ENCODE data around the gene SUSD2.
"Not testable (repeated sequence)": the region's sequence is repeated elsewhere in the genome, so short reads cannot be mapped to it uniquely, and the experiment has no call there.

Gene SUSD2, protein sequence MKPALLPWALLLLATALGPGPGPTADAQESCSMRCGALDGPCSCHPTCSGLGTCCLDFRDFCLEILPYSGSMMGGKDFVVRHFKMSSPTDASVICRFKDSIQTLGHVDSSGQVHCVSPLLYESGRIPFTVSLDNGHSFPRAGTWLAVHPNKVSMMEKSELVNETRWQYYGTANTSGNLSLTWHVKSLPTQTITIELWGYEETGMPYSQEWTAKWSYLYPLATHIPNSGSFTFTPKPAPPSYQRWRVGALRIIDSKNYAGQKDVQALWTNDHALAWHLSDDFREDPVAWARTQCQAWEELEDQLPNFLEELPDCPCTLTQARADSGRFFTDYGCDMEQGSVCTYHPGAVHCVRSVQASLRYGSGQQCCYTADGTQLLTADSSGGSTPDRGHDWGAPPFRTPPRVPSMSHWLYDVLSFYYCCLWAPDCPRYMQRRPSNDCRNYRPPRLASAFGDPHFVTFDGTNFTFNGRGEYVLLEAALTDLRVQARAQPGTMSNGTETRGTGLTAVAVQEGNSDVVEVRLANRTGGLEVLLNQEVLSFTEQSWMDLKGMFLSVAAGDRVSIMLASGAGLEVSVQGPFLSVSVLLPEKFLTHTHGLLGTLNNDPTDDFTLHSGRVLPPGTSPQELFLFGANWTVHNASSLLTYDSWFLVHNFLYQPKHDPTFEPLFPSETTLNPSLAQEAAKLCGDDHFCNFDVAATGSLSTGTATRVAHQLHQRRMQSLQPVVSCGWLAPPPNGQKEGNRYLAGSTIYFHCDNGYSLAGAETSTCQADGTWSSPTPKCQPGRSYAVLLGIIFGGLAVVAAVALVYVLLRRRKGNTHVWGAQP

DNA sequence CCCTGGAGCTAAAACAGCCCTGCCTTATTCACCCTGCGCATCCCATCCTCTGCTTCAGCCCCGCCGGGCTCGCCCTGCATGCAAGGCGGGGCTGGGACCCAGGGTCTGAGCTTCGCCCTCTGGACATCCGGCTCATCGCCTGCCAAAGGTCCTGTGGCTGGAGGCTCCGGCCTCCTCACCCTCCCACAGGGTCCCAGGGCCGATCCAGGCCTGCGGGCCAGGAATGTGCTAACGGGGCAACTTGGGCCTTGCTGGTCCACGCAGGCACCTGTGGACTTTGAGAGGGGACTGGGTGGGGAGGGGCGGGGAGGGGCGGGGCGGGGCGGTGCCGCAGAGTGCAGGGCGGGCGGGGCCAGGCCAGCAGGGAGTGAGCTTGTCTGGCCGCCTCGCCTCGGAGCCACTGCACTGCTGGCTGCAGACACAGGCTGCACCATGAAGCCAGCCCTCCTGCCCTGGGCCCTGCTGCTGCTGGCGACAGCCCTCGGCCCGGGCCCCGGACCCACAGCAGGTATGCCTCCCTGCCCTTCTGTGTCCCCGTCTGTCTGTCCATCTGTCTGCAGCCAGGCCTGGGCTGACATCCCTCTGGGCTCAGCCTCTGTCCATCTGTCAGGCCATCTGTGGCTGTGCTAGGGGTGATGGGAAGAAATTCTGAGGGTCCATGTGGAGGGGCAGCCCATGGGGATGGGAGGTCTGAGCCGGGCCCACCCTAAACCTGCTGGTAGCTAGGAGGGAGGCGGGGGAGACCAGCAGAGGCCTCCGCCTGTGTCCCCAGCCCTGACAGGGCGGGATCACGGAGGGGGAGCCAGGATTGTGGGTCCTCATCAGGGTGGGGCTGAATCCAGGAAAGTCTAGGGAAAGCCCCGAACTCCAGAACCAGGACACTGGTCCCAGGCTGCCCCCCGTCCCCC is at the start of gene SUSD2:
TSS of gene SUSD2 (plus strand) at position 400 of the 908 bp plus-strand sequence. CDS start at position 433, 33 bp downstream.
- no peak for DNase-seq

DNA sequence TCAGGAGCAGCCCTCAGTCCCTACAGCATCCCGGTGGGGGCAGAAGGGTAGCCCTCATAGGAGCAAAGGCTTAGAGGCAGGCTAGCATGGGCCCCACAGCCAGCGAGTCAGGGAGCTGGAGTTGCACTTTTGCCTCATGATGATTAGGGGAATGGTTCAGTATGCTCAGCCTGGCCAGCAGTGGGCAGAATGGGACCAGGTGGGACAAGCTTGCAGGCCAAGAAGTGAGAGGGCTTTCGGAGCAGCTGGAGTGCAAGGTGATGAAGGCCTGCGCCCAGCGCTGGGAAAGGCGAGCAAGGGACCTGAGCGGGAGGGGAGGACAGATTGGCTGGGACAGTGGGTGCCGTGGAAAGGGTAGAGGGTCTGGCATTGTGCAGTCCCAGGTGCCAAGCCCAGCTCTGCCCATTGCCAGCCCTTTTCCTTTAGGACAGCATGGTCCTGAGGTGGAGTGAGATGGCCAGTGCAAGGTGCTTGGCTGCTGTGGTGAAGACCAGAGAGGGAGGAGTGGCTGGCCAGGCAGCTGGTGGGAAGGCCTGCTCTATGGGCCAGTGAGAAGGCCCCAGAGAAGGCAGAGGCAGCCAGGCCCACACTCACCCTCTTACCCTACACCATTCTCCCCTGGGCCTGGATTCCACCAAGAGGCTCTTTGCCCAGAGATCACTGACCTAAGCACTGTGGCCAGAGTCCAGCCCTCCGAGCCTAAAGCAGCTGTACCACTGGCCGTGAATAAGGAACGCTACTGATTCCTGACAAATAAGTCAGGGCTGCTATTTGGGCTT is 47.9 kb upstream of the SUSD2 start:
- DNase-seq, result no peak

DNA sequence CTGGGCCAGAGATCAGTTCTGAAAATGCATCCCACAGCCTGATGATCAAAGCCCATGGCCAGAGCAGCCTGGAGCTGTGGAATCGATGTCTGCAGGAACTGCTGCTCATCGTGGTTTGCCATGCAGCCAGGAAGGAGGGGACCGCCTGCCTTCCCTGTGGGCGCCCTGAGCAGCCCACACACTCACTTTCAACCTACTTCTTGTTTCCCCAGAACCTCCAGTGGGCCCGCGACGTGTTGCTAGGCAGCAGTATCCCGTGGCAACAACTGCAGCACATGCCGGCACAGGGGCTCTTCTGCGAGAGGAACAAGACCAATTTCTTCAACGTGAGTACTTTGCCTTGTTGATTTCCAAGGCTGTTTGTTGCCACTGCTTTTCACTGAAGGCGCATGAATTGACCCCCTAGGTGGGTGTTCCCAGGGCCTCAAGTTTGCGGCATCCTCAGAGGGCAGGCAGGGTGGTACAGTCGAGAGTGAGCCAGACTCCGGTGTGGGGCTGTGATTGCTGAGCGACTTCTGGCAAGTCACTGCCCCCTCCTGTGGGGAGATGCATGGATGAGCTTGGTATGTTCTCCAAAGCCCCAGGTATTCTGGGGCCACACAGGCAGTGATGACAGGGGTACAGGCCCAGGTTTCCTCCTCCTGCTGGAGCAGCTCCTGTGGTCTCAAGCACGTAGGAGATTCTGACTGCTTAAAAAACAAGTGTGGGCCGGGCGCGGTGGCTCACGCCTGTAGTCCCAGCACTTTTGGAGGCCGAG is 47.0 kb upstream of the SUSD2 start:
- DNase-seq, result peak in 1 of 2 donors; percentile 17

DNA sequence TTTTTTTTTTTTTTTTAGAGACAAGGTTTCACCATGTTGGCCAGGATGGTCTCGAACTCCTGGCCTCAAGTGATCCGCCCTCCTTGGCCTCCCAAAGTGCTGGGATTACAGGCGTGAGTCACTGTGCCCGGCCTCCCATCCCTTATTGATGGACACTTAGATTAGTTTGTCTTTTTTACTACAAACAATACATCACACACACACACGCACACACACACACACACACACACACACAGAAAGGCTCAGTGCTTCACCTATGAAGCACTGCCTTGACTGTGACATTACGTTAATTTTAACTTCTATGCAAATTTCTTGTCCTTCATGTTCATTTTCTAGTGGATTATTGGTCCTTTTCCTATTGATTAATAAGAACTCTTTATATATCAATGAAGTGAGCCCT is 44.8 kb upstream of the SUSD2 start:
- not testable (repeated sequence) for DNase-seq

DNA sequence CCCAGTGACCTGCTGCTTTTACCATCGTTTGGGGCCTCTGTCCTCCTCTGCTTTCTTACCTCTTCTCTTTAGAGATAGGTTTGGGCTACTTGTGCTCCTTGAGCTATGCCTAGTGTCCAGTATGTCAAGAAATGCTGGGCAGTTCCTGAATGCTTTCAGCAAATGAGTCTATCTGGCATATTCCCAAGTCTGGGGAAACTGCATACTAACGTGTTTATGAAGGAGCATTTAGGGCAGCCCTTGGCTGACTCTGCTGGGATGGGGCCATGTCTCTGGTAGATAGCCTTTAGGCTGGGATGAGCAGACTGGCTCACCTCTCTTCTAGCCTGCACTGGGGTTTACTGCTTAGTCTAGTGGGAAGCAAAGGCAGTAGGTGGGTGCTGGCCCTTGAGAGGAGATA is 43.7 kb upstream of the SUSD2 start:
- no peak for DNase-seq

DNA sequence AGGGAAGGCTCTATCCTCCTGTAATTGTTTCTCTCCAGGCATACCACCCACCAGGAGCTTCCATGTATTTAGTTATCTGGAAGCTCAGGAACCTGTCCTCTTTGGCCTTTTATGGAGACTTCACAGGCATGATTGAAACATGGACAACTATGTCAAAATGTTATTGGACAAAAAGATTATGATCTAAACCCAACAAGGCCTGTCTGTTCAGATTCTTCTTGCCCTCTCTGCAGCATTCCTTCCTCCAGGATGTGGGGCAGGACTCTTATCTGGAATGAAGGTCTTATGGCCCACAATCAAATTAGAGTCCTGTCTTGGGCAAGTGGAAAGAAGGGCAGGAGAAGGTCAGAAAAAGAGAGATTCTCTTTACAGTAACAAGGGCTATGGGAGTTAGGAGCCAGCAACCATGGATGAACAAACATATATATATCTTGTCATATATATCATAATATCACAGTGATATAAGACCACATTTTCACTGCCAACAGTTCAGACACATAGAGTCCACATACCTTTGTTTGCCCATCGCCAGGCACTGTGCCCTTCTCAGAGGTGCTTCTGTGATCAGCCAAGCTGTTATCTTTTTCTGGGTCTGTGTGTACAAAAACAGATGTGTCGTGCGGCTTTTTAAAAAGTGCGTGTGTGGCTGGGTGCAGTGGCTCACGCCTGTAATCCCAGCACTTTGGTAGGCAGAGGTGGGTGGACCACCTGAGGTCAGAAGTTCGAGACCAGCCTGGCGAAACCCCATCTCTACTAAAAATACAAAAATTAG is 42.5 kb upstream of the SUSD2 start:
- DNase-seq, result no peak

DNA sequence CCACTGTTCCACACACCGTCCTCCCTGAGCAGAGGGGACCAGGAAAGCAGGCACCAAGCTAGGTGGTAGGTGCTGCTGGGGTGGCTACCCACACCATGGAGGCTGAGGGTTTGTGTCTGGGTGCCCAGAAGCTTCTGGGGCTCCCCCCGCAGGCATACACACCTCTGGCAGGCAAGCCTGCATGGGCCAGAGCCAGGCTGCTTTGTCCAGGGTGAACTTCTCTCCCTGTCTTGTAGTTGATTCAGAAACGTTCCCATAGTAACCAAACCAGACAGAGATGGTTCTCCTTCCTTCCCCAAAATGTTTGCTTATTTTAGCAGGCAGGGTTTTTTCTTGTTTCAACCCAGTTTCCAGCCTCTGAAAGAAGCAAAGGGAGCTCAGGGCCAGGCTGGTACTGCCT is 40.9 kb upstream of the SUSD2 start:
- no peak for DNase-seq

DNA sequence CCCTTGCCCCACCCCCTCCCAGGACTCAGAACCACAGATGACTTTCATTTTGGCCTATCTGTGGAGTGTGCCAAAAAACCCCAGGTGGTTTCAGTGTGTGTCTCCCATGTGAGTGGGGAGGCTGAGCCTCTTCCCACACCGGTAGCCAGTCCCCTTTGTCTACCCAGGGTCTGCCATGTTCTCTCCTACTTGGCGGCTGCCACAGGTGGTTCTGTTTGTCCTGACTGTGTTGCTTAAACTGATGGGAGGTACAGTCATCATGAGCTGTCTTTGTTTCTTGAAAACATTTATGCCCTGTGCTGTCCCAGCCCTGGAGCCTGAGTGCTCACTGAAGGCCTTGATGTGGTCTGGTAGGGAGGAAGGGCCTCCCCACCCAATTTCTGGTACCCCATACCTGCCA is 39.7 kb upstream of the SUSD2 start:
- peak in 1 of 2 donors; percentile 13 for DNase-seq

DNA sequence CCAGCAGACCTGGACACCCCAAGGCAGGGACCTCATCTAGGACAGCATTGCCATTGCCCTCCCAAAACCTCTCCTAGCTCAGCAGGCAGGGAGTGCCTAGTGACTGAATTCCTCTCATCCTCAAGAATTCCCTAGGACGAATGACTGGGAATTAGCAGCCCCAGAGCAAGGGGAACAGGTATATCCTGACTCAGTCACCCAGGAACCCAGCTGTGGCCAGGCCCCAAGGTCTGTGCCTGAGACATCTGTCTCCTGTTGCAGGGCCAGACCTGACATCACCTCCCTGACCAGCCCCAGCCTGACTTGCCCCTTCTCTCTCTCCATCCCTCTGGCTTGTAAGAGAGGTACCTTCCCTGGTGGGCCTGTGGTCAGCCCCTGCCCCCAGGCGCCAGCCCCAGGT is 39.0 kb upstream of the SUSD2 start:
- DNase-seq, result no peak

DNA sequence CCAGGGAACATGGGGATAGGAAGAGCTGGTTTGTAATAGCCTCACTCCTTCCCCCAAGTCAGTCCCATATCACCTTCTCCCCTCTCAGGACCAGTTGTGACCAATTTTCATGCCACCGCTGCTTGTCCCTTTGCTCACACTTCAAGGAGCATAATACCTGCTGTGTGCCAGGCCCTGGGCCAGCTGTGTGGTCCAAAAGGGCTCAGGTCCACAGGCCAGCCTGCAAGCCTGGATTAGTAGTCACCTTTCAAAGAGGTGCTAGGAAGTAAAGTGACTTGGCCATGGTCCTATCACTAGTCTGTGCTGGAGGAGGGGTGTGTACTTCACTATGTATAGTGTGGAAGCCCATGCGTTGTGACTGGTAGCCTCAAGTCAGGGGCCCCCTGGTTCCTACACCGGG is 38.5 kb upstream of the SUSD2 start:
- no peak for DNase-seq

DNA sequence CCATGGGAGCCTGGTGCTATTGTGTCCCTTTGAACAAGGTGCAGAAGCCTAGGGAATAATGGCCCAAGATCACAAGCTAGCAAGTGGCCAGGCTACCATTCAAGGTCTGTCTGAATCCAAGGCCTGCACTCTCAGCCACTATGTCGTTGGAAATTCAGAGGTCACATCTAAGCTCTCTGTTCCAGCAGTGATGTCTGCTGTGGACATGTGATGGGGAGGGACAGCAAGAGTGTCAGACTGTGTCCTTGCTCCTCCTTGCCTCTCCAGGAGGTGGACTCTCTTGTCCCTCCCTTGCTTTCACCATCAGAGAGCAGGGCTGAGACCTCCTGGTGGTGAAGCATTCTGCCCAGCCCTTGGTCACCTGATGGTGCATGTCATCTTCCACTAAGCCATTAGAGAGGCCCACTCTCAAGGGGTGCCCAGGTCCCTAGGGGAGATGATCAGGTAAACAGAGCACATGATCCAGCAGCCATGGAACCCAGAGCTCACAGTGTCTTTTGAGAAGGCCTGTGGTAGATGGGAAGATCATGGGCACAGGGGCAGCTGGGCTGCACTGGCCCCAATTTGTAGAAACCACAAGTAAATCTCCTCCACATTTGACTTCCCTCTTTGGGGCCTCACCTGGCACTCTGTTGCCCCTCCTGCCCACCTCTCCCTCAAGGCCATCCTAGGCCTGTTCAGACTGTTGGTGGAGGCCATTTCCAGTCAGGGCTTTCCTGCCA is 37.1 kb upstream of the SUSD2 start:
- no peak for DNase-seq

DNA sequence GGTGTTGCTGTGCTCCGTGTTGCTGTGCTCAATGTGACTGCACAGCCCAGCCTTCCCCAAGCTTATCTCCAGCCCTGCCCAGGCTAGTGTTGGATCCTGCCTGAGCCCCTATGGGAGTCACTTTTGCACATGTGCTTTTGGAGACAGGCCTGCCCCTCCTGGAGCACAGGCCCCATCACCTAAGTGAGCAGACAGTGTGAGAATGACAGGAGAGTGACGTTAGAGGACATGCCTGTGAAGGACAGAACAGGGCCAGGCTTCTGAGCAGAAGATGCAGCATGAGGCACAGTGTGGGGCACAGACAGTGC is 36.6 kb upstream of the SUSD2 start:
- no peak for DNase-seq

DNA sequence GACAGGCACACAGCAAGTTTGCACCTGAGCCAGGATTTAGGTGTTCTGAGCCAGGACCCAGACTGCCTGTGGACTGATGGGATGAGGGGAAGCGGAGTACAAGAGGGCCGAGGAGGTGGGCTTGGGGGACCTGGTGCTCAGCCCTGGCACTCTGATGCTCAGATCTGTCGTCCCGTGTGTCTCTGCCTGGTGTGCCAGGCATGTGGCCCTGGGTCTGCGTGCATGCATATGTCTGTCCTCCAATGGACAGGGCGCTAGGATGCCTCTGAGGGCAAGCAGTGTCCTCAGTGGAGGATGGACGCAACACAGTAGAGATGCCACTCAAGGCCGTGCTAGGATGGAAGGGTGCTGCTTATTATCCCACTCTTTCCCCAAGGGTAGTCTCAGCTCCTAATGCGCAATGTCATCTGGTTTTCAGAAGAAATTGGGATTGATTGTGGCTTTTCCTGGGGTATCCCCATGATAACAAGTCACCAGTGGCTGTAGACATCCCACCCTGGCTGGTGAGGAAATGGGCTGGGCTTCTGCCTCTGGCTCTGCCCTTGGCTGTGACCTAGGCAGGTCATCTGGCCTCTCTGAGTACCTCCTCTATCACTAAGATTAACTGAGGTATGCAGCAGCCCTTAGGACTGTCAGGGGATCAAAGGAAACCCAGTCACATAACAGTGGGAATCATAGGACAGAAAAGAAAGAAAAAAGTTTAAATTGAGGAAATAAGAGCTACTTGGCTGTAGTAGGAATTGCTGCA is 35.7 kb upstream of the SUSD2 start:
- DNase-seq, result no peak

DNA sequence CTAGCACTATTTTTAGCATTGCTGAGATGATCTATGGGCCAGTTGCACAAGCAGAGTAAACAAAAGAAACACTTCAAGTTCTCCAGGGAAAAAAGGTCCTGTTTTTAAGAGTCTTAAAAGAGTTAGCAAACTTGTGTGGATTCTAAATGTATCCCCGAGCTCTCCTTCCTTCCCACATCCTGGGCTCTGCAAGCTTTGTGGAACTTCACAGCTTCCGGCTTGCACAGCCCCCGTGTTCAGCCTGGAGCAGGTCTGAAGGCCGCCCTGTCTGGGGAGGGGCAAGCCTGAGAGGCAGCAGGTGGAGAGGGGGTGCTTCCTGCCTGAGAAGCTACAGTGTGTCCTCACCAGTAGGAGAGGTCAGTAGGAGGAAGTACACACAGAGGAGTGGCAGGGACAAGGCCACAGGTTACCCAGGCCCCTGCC is 35.1 kb upstream of the SUSD2 start:
- no peak for DNase-seq

DNA sequence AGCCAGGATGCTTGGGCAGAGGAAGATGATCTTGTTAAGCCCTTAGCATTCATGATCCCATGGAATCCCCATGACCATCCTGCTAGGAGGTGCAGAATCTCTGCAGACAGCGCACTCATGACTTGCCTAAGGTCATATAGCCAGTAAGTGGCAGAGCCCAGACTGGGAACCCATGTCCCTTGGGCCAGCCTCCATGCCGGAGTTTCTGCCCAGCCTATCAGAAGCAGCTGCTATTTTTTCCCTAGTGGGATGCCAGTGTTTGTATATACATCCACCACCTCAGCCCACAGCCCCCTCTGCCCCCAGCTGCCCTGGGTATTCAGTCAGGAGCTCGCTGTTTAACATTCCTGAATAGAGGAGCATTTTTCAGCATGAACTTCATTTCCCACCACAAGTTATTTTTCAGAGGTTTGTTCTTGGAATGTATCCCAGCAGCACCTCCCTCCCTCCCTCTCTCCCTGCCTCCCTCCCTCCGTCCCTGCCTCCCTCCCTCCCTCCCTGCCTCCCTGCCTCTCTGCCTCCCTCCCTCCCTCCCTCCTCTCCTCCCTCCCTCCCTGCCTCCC is 34.4 kb upstream of the SUSD2 start:
- DNase-seq, result no peak

DNA sequence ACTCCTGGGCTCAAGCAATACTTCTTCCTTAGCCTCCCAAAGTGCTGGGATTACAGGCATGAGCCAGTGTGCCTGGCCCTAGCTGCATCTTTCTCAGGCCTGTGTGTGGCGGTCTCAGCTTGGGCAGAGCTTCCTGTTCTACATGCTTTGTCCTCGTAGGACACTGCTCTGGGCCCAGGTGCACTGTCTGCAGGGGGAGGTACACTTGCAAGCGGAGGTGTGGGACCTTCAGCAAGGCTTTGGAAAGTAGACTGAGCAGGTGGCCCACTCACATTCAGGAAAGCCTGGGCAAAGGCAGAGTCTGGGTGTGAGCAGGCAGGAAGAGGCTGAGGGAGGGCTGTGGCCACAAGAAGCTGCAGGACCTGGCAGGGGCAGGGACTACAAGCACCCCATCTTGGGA is 33.6 kb upstream of the SUSD2 start:
- no peak for DNase-seq

DNA sequence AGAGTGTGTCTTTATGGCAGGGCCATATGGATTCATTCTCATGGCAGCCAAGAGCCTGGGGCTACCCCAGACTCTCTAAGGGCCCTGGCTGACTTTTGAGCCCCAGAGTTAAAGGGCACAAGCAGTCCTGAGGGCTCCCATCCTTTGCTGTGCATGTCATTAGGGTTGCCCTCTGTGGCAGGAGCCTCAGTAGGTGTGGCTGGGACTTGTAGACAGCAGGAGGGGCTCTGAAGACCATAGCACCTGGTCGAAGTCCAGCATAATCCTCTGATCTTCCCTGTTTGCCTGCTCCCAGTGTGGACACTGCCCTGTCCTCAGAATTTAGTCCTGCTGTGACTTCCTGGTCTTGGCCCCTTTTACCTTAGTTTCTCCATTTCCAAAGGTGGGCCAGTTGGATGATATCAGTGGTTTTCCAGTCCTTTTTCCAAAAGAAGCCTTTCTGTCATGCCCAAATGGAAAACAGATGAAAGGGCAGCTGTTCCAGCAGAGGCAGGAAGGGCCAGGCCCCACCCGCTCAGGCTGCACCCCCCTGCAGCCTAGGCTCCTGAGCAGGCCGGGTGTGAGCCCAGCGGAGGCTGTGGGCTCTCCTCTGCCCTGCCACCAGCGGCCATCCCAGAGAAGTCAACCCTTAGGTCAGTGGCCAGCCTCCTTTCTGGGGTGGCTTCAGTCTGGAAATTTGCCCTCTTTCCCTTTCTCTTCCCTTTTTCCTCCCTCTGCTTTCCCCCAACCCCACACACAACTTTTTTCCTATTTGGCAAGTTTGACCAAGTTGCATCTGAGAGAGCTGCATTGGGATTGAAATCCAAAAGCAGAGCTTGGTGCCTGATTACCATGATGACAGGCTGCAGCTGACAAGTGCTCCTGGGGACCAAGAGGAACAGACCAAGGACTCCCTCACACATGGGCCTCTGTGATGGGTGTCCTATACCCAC is 32.8 kb upstream of the SUSD2 start:
- no peak for DNase-seq

DNA sequence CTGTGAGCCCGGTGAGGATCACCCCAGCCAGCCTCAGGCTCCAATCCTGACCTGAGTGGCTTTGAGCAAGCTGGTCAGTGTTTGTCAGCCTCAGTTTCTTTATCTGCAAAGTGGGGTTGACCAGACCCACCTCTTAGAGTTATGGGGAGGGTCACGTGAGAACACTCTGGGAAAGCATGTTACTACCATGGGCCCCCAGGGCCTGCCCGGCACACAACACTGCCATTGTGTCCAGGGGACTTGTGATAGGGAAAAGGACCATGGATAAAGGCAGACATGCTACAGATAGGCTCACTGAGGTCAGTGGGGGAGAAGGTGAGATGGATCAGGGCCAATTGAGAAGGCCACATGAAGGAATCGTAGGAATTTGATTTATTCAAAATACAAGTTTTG is 32.1 kb upstream of the SUSD2 start:
- no peak for DNase-seq

All from stimulated activated CD4-positive, alpha-beta T cell treated with anti-CD3 and anti-CD28 coated beads, Interleukin-2, amount 100 ng/mL, for 48 hours (primary cell).